HuH-7.5 (cell line): Measurements from ENCODE around the gene PTOV1.

Source experiments
- DNase-seq: peaks from one replicate; pipeline ENCODE4 v3.0.0; 2011; ENCODE audit warnings: low spot score

Gene PTOV1

GRCh38 chr19:49844138-49845095 is 6.5 kb upstream of the PTOV1 start:
- no peak for DNase-seq

GRCh38 chr19:49845414-49845813 is 5.5 kb upstream of the PTOV1 start:
- no peak for DNase-seq

DNA sequence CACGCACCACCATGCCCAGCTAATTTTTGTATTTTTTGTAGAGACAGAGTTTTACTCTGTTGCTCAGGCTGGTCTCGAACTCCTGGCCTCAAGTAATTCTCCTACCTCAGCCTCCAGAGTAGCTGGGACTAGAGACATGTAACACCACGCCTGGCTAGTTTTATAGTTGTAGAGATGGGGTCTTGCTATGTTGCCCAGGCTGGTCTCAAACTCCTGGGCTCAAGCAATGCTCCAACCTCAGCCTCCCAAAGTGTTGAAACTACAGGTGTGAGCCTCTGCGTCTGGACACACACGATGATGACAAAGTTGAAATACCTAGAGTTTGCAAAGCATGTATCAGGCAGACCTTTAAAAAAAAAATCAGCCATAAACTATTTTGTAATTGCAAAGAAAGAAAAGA is 4.6 kb upstream of the PTOV1 start:
- no peak for DNase-seq

DNA sequence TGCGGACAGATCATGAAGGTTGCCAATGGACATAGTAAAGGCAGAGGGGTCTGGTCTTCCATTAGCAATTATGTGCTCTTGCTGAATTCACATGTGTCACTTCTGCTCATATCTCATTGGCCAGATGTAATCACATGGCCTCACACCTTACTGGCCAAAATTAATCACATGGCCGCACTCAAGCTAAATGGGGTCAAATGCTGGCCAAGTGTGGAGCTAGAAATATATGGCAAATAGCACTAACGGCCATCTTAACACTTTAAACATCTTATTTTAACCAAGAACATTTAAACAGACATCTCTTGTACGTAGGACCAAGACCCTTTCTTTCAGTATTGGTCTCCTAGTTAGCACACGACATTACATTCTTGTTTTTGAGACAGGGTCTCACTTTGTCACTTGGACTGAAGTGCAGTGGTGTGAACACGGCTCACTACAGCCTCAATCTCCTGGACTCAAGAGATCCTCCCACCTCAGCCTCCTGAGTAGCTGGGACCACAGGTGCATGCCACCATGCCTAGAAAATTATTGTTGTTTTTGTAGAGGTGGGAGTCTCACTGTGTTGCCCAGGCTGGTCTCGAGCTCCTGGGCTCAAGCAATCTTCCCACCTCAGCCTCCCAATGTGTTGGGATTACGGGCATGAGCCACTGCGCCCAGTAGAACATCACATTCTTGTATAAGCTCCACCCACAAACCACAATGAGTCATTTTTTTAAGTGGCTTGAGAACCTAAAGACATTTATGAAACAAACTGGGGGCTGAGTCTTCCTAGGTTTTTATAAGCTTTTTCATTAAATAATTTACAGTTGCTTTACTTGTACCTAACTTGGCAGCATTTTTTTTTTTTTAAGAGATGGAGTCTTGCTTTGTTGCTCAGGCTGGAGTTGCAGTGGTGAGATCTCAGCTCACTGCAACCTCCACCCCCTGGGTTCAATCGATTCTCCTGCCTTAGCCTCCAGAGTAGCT is 2.9 kb upstream of the PTOV1 start:
- no peak for DNase-seq

DNA sequence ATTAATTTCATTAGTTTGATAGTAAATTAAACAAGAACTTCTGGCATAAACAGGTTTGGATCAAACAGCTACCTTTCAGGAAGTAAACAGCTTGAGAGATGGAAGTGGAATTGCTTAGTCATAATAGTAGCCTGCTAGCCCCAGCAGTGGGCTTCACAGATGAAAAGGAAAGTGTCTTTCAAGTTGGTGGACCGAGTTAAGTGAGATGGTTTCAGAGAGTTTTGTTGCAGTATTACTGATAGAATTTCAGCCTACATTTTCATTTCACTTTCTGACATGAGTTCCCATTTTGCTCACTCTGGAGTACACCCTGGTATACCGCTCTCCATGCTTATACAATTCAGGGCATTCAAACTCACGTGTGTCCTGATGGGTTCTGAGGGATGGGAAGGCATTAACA is 2.0 kb upstream of the PTOV1 start:
- DNase-seq, result no peak

DNA sequence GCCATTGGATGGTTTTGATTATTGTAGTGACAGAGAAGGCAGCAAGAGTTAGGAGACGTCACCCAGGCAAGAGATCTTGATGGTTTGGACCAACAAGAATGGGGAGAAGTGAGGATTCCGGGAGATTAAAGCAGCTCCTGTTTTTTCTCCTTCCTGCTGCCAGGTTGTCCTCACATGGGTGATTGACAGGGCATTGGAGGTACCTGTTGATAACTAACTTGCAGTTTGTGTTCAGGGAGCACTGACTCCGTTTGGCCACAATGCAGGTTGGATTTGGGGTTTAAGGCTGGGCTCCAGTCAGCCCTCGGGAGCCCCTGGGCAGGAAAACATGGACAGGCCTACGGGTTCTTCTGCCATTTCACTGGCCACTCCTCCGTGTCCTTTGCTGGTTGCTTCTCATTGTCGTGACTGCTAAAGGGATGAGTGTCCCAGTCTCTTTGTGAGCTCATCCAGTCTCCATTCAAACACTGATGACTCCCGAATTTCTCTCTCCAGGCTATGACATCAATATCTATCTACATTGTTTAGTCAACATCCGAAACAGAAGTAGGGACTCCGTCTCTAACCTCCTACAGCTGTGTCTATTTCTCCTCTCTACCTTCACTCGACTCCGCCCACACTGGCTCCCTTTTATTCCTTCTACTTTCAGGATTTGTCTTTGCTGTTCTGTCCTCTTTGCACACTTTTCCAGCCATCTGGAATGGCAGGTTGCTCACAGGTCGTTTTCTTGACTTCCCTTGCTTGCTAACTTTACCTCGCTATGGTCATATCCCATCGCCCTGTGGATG is 1.3 kb upstream of the PTOV1 start:
- DNase-seq, result no peak

GRCh38 chr19:49850221-49850486 is 805 bp upstream of the PTOV1 start:
- DNase-seq, result no peak

DNA sequence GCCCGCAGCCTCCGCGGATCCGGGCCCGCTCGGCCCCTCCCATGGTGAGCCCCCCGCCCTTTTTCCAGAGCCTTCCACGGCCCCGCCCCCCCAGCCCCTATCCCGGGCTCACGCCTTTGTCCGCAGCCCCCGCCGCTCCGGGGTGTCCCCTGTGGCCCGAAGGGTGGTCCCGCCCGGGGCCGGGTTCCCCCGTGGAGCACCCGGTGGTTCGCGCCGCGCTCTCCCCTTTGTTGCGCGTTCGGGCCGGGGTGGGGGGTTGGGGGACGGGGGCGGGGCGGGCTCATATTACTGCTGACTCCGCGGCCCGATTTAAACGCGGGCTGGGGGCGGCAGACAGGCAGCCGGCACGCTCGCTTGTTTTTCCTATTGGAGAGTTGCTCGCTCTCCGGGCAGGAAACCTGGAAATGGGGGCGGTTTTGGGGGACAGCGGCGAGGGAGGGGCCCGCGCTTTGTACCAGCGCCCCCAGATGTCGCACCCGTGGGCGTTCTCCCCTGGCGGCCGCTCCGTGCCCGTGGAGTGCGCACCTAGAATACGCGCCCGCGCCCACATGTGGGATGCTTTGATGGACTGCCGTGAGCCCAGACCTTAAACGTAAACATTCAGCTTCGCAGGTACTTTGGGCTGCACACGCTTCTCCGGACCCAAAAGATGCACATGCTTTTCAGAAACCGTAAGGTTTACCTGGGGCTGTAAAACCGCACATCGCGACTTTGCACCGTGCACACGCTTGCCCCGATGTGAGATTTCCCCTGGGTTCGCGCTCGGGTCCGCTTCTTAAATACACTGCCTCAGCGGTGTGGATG is 699 bp downstream of the PTOV1 start:
- DNase-seq, result peak; percentile 68

GRCh38 chr19:49852631-49853126 is 1.7 kb downstream of the PTOV1 start:
- no peak for DNase-seq

DNA sequence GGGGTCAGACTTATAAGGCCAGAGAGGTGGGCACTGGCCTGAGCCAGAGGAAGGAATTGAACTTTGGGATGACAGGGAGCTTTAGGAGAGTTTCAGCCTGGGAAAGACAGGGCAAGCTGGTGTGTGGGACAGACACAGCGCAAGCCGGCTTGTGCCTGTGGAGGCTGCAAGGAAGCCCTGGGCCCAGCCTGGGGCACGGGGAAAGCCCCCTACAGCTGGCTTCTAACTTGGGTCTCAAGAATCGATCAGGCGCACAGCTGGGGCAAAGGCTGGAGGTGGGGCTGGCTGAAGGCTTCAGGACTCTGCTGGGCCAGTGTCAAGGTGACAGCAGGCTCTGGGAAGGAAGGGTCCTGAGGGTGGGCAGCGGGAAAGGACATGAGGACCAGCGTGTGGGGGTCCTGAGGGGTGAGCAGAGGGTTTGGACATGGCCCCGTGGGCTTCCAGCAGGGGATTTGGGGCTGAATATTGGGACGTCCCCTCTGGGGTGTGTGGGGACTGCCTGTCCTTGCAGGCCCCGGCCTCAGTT is 3.0 kb downstream of the PTOV1 start:
- no peak for DNase-seq

- DNase-seq, result no peak
These were observed 3.7 kb downstream of the PTOV1 start for GRCh38 chr19:49854378-49855263.

DNA sequence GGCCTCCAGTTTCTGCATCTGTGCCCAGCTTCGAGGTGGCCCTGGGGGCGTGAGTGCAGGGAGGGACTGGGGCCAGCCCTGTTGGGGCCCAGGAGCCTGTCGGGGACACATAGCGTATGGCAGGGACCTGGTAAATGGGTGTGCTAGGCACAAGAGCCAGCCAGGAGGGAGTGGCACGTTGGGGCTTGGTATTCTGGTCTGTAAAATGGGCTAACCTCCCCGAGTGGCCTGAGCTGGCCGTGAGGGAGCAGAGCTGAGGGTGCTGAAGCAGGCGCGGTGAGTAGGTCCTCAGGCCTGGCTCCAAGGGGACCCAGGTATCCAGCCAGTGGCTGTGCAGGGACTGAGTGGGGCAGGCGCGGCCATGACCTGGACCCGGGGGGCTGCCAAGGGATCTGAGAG is 4.3 kb downstream of the PTOV1 start:
- DNase-seq, result no peak

- DNase-seq, result peak; percentile 40
These were observed 5.0 kb downstream of the PTOV1 start for GRCh38 chr19:49855676-49856573.

DNA sequence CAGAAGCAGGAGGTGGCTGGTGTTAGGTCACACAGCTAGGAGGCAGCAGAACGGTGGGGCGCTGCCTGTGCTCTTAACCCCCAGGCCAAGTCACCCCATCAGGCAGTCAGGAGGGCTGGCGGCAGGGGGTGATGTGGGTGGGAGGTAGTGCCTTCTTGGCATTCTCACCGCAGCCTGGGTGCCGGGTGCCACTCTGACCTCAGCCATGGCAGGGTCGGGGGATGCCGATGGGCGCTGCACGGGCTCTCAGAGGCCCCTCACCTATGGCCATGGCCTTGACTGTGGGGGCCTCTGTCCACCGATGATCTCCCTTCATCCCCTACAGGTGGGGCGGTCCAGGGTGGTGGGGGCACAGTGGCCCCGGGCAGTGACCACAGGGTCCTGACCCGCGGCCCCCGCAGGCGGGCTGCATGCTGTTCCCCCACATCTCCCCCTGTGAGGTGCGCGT is 5.6 kb downstream of the PTOV1 start:
- DNase-seq, result no peak

GRCh38 chr19:49857061-49857837 is 6.3 kb downstream of the PTOV1 start:
- DNase-seq, result no peak

- DNase-seq, result no peak
These were observed 6.8 kb downstream of the PTOV1 start for GRCh38 chr19:49857838-49858087.

GRCh38 chr19:49858088-49858985 is 7.4 kb downstream of the PTOV1 start:
- DNase-seq, result peak; percentile 52
